ENCODE results near the gene EXOC6.

EXOC6 gene

GRCh38 chr10:93070378-93071176 lies 222.3 kb downstream of the EXOC6 start:
- DNase-seq (ENCODE audit: low read depth in 1 of 2, low spot score in 1 of 2), result no peak
- Histone ChIP-seq H3K4me3 (replicated peaks; ENCODE audit: insufficient read depth, low read length) (no peak overlapping the region), H3K27ac (replicated peaks) (no peak overlapping the region), H3K27me3 (ENCODE audit: insufficient read depth, poor library complexity, severe bottlenecking) (peaks cover 94% of the 10 kb centered on the region)
- no peak for TF ChIP-seq REST (IDR thresholded peaks at IDR 0.05; ENCODE audit: insufficient replicate concordance, low read depth)
- TF ChIP-seq CTCF (IDR thresholded peaks at IDR 0.05; ENCODE audit: insufficient read depth, low read length), result no peak
- TF ChIP-seq GABPA (IDR thresholded peaks at IDR 0.05; ENCODE audit: low read depth), result no peak

GRCh38 chr10:93071177-93071472 lies 222.8 kb downstream of the EXOC6 start:
- Histone ChIP-seq H3K4me3 (replicated peaks; ENCODE audit: insufficient read depth, low read length) (no peak overlapping the region), H3K27me3 (ENCODE audit: insufficient read depth, poor library complexity, severe bottlenecking) (peaks cover 96% of the 10 kb centered on the region), H3K27ac (replicated peaks) (no peak overlapping the region)
- DNase-seq (ENCODE audit: low read depth in 1 of 2, low spot score in 1 of 2), result no peak
- TF ChIP-seq CTCF (IDR thresholded peaks at IDR 0.05; ENCODE audit: insufficient read depth, low read length) (no peak), GABPA (IDR thresholded peaks at IDR 0.05; ENCODE audit: low read depth) (no peak), SPI1 (IDR thresholded peaks at IDR 0.05; ENCODE audit: borderline replicate concordance, low read depth) (no peak), POLR2AphosphoS5 (IDR thresholded peaks at IDR 0.05; ENCODE audit: low read depth) (no peak), REST (IDR thresholded peaks at IDR 0.05; ENCODE audit: insufficient replicate concordance, low read depth) (no peak)

- Histone ChIP-seq H3K27me3 (ENCODE audit: insufficient read depth, poor library complexity, severe bottlenecking) (peaks cover 92% of the 10 kb centered on the region), H3K27ac (replicated peaks) (no peak overlapping the region), H3K4me3 (replicated peaks; ENCODE audit: insufficient read depth, low read length) (no peak overlapping the region)
- TF ChIP-seq SPI1 (IDR thresholded peaks at IDR 0.05; ENCODE audit: borderline replicate concordance, low read depth) (no peak), REST (IDR thresholded peaks at IDR 0.05; ENCODE audit: insufficient replicate concordance, low read depth) (no peak), POLR2AphosphoS5 (IDR thresholded peaks at IDR 0.05; ENCODE audit: low read depth) (no peak), GABPA (IDR thresholded peaks at IDR 0.05; ENCODE audit: low read depth) (no peak), CTCF (IDR thresholded peaks at IDR 0.05; ENCODE audit: insufficient read depth, low read length) (no peak)
- no peak for DNase-seq (ENCODE audit: low read depth in 1 of 2, low spot score in 1 of 2)
Measured at GRCh38 chr10:93071674-93072224, 223.4 kb downstream of the EXOC6 start.

Data from HL-60 (cell line).